ENCODE data around the gene PTAFR. TPM values are rescaled to one million over a fixed set of nuclear protein-coding genes. Genes with fewer than 3 reads are reported as not detected.

The PTAFR gene
- total and polyA plus RNA-seq, 12 donors = 0.72 to 11.7 (median 6.4) TPM

DNA sequence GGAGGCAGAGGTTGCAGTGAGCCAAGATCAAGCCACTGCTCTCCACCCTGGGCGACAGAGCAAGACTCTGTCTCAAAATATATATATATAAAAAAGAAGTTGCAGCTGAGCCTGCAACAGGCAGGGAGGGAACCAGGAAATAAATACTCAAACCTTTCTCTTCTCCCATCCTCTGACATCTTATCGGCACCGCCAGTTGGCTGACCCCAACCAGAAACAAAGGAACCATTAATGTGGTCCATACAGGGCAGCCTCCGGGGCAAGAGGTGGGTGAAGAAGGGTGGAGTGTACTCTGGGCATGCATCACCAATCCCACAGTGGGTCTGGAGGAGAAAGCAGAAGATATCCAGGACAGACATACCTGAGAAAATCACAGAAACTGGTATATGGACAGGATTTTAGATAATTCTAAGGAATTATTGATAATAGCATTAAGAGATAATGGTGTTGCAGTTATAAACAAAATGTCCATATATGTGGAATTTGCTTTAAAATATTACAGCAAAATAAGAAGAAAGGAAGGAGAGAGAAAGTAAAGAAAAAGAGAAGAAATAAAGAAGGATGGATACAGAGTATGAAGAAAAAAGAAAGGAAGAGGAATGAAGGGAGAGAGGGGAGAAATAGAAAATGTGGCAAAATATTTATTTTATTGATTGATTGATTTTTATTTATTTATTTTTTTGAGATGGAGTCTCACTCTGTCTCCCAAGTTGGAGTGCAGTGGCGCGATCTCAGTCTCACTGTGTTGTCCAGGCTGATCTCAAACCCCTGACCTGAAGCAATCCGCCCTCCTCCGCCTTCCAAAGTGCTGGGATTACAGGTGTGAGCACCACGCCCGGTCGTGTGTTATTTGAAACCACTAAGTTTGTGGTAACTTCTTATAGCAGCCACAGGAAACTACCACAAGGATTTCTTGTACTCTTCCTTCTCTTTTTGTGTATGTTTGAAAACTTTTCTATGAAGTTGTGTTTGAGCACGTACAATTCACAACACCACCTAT lies 4.1 kb upstream of the PTAFR start:
- no peak overlapping the region for H3K27ac ChIP-seq
- intact Hi-C loops (cut with DNase I) = no loop called here
- H3K27me3 ChIP-seq = no peaks in the 10 kb centered on the region
- no peaks in the 10 kb centered on the region for H3K9me3 ChIP-seq (replicated peaks in 1 of 3)
- H3K4me1 ChIP-seq (replicated peaks in 1 of 2) = no peaks in the 10 kb centered on the region
- WGBS, 4 donors = 62 to 72% (median 68%) methylated on average over 12 of the region's 12 CpGs
- TF ChIP-seq, protein P1, sequence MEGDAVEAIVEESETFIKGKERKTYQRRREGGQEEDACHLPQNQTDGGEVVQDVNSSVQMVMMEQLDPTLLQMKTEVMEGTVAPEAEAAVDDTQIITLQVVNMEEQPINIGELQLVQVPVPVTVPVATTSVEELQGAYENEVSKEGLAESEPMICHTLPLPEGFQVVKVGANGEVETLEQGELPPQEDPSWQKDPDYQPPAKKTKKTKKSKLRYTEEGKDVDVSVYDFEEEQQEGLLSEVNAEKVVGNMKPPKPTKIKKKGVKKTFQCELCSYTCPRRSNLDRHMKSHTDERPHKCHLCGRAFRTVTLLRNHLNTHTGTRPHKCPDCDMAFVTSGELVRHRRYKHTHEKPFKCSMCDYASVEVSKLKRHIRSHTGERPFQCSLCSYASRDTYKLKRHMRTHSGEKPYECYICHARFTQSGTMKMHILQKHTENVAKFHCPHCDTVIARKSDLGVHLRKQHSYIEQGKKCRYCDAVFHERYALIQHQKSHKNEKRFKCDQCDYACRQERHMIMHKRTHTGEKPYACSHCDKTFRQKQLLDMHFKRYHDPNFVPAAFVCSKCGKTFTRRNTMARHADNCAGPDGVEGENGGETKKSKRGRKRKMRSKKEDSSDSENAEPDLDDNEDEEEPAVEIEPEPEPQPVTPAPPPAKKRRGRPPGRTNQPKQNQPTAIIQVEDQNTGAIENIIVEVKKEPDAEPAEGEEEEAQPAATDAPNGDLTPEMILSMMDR (IDR thresholded peaks at IDR 0.05) = no peak
- TF ChIP-seq POLR2A (IDR thresholded peaks at IDR 0.05) = no peak
- no peak overlapping the region for H3K4me3 ChIP-seq
- DNase-seq = no peak
- no peaks in the 10 kb centered on the region for H3K36me3 ChIP-seq (replicated peaks in 1 of 2)

DNA sequence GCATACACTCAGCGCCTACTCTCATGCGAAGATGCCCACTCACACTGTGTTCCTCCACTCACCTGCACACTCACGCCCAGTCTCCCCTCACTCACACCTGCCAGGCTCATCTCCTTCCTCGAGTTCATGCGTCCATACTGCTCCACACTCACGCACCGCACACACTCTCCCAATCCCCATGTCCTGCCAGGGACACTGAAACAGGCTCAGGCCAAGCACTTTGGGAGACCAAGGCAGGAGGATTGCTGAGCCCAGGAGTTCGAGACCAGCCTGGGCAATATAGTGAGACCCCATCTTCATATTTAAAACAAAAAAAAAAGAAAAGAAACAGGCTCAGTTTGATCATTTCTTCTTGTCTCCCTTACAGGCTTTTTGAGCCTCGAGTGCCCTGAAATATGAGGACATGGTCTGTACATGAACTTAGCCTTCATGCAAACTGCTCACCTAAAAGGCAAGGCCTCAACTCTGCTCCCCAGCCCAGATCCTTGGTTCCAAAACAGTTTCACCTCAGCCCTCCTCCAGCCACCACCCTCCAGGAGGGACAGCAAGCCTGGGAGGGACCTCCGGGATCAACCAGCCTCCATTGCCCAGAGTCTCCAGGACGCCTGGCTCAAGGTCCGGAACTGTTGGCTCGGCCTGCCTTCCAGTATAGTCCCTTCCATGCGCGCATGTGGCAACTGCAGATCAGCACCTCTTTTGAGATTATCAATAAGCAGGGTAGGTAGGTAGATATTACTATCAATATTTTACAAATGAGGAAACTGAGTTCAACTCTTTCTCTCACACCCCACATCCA lies 2.4 kb upstream of the PTAFR start:
- intact Hi-C loops (cut with DNase I) = no loop called here
- no peak overlapping the region for H3K27ac ChIP-seq
- no peak for TF ChIP-seq POLR2A (IDR thresholded peaks at IDR 0.05)
- TF ChIP-seq, protein P1 (IDR thresholded peaks at IDR 0.05) = no peak
- 82 to 89% (median 86%) methylated on average over 14 to 15 of the region's 15 CpGs for WGBS, 4 donors
- H3K4me1 ChIP-seq (replicated peaks in 1 of 2) = no peaks in the 10 kb centered on the region
- no peak overlapping the region for H3K4me3 ChIP-seq
- no peaks in the 10 kb centered on the region for H3K9me3 ChIP-seq (replicated peaks in 1 of 3)
- H3K27me3 ChIP-seq = no peaks in the 10 kb centered on the region
- no peak for DNase-seq
- no peaks in the 10 kb centered on the region for H3K36me3 ChIP-seq (replicated peaks in 1 of 2)

DNA sequence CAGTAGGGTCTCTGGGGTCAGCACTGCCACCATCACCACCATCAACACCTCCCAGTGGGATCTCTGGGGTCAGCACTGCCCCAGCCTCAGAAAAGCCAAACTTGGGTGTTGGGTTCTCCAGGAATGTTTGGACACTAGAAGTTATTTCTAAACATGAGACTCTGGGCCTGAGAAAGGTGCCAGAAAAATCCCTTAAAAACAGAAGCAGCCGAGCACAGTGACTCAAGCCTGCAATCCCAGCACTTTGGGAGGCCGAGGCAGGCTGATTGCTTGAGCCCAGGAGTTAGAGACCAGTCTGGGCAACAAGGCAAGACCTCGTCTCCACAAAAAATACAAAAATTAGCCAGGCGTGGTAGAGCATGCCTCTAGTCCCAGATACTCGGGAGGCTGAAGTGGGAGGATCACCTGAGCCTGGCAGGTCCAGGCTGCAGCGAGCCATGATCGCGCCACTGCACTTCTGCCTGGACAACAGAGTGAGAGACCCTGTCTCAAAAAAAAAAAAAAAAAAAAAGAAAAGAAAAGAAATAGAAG lies 470 bp downstream of the PTAFR start:
- no peaks in the 10 kb centered on the region for H3K27me3 ChIP-seq
- TF ChIP-seq, protein P1 (IDR thresholded peaks at IDR 0.05) = no peak
- TF ChIP-seq POLR2A (IDR thresholded peaks at IDR 0.05) = no peak
- H3K4me3 ChIP-seq = peak overlapping the region in 1 of 4 donors; percentile 32
- H3K9me3 ChIP-seq (replicated peaks in 1 of 3) = no peaks in the 10 kb centered on the region
- peaks cover 0 to 4% of the 10 kb centered on the region in 2 donors for H3K4me1 ChIP-seq (replicated peaks in 1 of 2)
- intact Hi-C loops (cut with DNase I) = no loop called here
- H3K36me3 ChIP-seq (replicated peaks in 1 of 2) = no peaks in the 10 kb centered on the region
- DNase-seq = no peak
- 50 to 77% (median 72%) methylated on average over 7 to 8 of the region's 8 CpGs for WGBS, 4 donors
- H3K27ac ChIP-seq = peak overlapping the region in 3 of 5 donors; percentile 18 to 79 (median 60)

DNA sequence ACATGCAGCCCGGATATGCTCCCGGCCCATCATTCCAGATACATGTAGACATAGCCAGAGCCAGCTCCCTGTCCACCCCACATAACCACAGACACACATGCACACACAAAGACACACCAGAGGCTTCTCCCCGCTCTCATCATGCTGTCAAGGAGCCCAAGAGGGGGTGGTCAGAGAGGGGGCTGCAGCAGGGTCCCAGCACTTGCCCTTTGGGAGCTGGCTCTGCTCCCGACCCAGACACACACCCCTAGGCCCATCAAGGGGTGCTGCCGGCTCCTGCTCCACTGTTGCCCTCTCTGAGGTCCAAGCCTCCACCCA lies 2.6 kb downstream of the PTAFR start:
- peak overlapping the region in 1 of 4 donors; percentile 29 for H3K4me3 ChIP-seq
- no peak for TF ChIP-seq POLR2A (IDR thresholded peaks at IDR 0.05)
- TF ChIP-seq, protein P1 (IDR thresholded peaks at IDR 0.05) = no peak

More for the DNA sequence above, 2.6 kb downstream of the PTAFR start:
- Histone ChIP-seq H3K27me3 (no peaks in the 10 kb centered on the region), H3K27ac (peak overlapping the region in 3 of 5 donors; percentile 19 to 82 (median 49)), H3K36me3 (replicated peaks in 1 of 2) (no peaks in the 10 kb centered on the region), H3K4me1 (replicated peaks in 1 of 2) (peaks cover 0 to 4% of the 10 kb centered on the region in 2 donors), H3K9me3 (replicated peaks in 1 of 3) (no peaks in the 10 kb centered on the region)
- peak in 1 of 7 donors; percentile 11 for DNase-seq
- WGBS, 4 donors = 78 to 92% (median 81%) methylated on average over 4 to 5 of the region's 5 CpGs; no CpG with 5 or more reads in 1 of the 4 donors
- intact Hi-C loops (cut with DNase I) = no loop called here
